DND-41 (cell line): Measurements from ENCODE around the gene FAF1.

Experiments
- ATAC-seq: fragments of 200-7000 bp; cut with Tn5 transposase; 3 replicates; pipeline ENCODE4 v1.9.1; 2021; ENCODE audit warnings: low read depth; ENCODE audit not compliant: insufficient read depth
- DNase-seq: peaks from one replicate; pipeline ENCODE4 v3.0.0-alpha.2; 2020
- H2AFZ ChIP-seq: 2 replicates; pipeline ENCODE4 v1.6.0; 2012; ENCODE audit warnings: low read depth, low read length
- H3K27ac ChIP-seq: 2 replicates; pipeline ENCODE4 v1.5.1; 2012; ENCODE audit warnings: low read length, inconsistent platforms
- H3K27me3 ChIP-seq: fragments of 200-600 bp; sonication (generic); 2 replicates; pipeline ENCODE4 v1.6.0; 2012; ENCODE audit warnings: low read length, mild to moderate bottlenecking, inconsistent platforms; ENCODE audit not compliant: insufficient read depth, poor library complexity
- H3K36me3 ChIP-seq: 2 replicates; pipeline ENCODE4 v1.5.1; 2012; ENCODE audit warnings: low read length, inconsistent platforms; ENCODE audit not compliant: insufficient read depth
- H3K4me1 ChIP-seq: 2 replicates; pipeline ENCODE4 v1.5.1; 2012; ENCODE audit warnings: mild to moderate bottlenecking, low read length; ENCODE audit not compliant: insufficient read depth
- H3K4me2 ChIP-seq: 2 replicates; pipeline ENCODE4 v1.6.0; 2012; ENCODE audit warnings: mild to moderate bottlenecking, moderate library complexity, low read length, inconsistent platforms; ENCODE audit not compliant: insufficient read depth
- H3K4me3 ChIP-seq, 2 experiments: fragments of 200-600 bp in 1 of 2; shearing (Covaris generic) in 1 of 2; 2 replicates each; pipeline ENCODE4 v1.5.1; 2012 to 2016; ENCODE audit warnings: inconsistent platforms in 2 of 2, low read length in 2 of 2, mild to moderate bottlenecking in 2 of 2, low read depth in 1 of 2, moderate library complexity in 1 of 2
- H3K79me2 ChIP-seq: 2 replicates; pipeline ENCODE4 v1.6.0; 2012; ENCODE audit warnings: low read length, inconsistent platforms; ENCODE audit not compliant: insufficient read depth
- H3K9ac ChIP-seq: 2 replicates; pipeline ENCODE4 v1.6.0; 2012; ENCODE audit warnings: low read depth, mild to moderate bottlenecking, inconsistent platforms, low read length, moderate library complexity
- H3K9me3 ChIP-seq: 2 replicates; pipeline ENCODE4 v1.5.1; 2012; ENCODE audit warnings: low read length, moderate library complexity, mild to moderate bottlenecking, inconsistent platforms; ENCODE audit not compliant: insufficient read depth, severe bottlenecking
- H4K20me1 ChIP-seq: 2 replicates; pipeline ENCODE4 v1.6.0; 2012; ENCODE audit warnings: low read length; ENCODE audit not compliant: insufficient read depth
- CTCF ChIP-seq: IDR thresholded peaks from 2 replicates; pipeline ENCODE4 v1.5.1; 2012; ENCODE audit warnings: borderline replicate concordance, low read length, moderate library complexity, mild to moderate bottlenecking; ENCODE audit not compliant: poor library complexity, severe bottlenecking; ENCODE audit errors: extremely low read depth
- EZH2 ChIP-seq: IDR thresholded peaks from 3 replicates; pipeline ENCODE4 v1.6.1; 2012; ENCODE audit warnings: borderline replicate concordance, low read depth, mild to moderate bottlenecking, moderate library complexity, low read length, inconsistent platforms; ENCODE audit not compliant: severe bottlenecking

FAF1 gene

GRCh38 chr1:50853325-50853724 lies 106.7 kb downstream of the FAF1 start:
- no peak for DNase-seq
- H2AFZ ChIP-seq = no peak overlapping the region
- no peak overlapping the region for H3K9ac ChIP-seq
- H3K4me1 ChIP-seq = no peaks in the 10 kb centered on the region
- peaks cover 73% of the 10 kb centered on the region for H3K79me2 ChIP-seq
- H4K20me1 ChIP-seq = no peaks in the 10 kb centered on the region
- no peak for ATAC-seq
- TF ChIP-seq CTCF (no peak), EZH2 (no peak)
- H3K36me3 ChIP-seq = peaks cover 16% of the 10 kb centered on the region; the same call in 1 of the 2 replicates
- H3K4me3 ChIP-seq = no peak overlapping the region
- H3K9me3 ChIP-seq = no peaks in the 10 kb centered on the region
- no peak overlapping the region for H3K27ac ChIP-seq
- H3K27me3 ChIP-seq = no peaks in the 10 kb centered on the region
- no peak overlapping the region for H3K4me2 ChIP-seq

GRCh38 chr1:50852889-50853288 lies 107.2 kb downstream of the FAF1 start:
- H3K27ac ChIP-seq = no peak overlapping the region
- H3K79me2 ChIP-seq = peaks cover 73% of the 10 kb centered on the region
- H3K4me3 ChIP-seq = no peak overlapping the region
- no peaks in the 10 kb centered on the region for H3K27me3 ChIP-seq
- ATAC-seq = no peak
- peaks cover under 1% of the 10 kb centered on the region for H3K9me3 ChIP-seq
- no peaks in the 10 kb centered on the region for H4K20me1 ChIP-seq
- H3K4me1 ChIP-seq = no peaks in the 10 kb centered on the region
- no peak overlapping the region for H3K9ac ChIP-seq
- H2AFZ ChIP-seq = no peak overlapping the region
- DNase-seq = no peak
- peaks cover 16% of the 10 kb centered on the region; the same call in 1 of the 2 replicates for H3K36me3 ChIP-seq
- no peak overlapping the region for H3K4me2 ChIP-seq
- TF ChIP-seq CTCF (no peak), EZH2 (no peak)

DNA sequence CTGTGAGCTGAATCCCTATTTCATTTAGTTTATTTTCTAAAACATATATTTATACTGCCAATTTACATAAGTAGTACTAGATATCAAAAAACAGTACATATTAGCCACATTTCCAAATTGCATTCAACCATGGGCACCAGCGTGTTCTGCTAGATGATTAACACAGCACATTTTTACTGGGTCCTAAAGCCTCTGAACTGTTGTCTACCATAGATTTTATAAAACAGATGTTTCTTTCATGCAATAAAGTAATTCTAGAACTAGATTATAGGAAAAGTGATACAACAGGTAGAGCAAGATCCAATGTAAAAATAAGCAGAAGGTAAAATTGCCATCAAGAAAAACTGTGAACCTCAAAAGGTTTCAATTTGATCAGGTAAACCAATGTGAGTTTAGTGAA lies 108.6 kb downstream of the FAF1 start:
- H3K9ac ChIP-seq = no peak overlapping the region
- H3K27ac ChIP-seq = no peak overlapping the region
- no peak for DNase-seq
- no peak overlapping the region for H2AFZ ChIP-seq
- ATAC-seq = no peak
- peaks cover 14% of the 10 kb centered on the region; the same call in 1 of the 2 replicates for H3K36me3 ChIP-seq
- H3K27me3 ChIP-seq = no peaks in the 10 kb centered on the region
- no peaks in the 10 kb centered on the region for H4K20me1 ChIP-seq
- peaks cover 74% of the 10 kb centered on the region for H3K79me2 ChIP-seq
- TF ChIP-seq CTCF (no peak), EZH2 (no peak)
- H3K9me3 ChIP-seq = peaks cover 3% of the 10 kb centered on the region
- H3K4me3 ChIP-seq = no peak overlapping the region
- H3K4me1 ChIP-seq = no peaks in the 10 kb centered on the region
- H3K4me2 ChIP-seq = no peak overlapping the region

DNA sequence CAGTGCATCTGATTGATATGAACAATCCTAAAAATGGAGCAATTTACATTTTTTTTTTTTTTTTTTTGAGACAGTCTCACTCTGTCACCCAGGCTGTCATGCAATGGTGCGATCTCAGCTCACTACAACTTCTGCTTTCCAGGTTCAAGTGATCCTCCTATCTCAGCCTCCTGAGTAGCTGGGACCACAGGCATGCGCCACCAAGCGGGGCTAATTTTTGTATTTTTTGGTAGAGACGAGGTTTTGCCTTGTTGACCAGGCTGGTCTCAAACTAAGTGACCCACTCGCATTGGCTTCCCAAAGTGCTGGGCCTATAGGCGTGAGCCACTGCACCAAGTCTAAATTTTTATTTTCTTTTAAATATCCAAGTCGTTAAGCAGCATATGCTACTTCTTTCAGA lies 109.0 kb downstream of the FAF1 start:
- Histone ChIP-seq H3K9ac (no peak overlapping the region), H4K20me1 (0 out of 2 replicates have a peak, but pooled peaks cover 3% of the 10 kb centered on the region), H3K79me2 (peaks cover 74% of the 10 kb centered on the region), H3K36me3 (peaks cover 14% of the 10 kb centered on the region; the same call in 1 of the 2 replicates), H2AFZ (no peak overlapping the region), H3K9me3 (peaks cover 3% of the 10 kb centered on the region), H3K4me1 (no peaks in the 10 kb centered on the region), H3K4me3 (no peak overlapping the region), H3K4me2 (no peak overlapping the region), H3K27me3 (no peaks in the 10 kb centered on the region), H3K27ac (no peak overlapping the region)
- TF ChIP-seq CTCF (no peak), EZH2 (no peak)
- ATAC-seq = no peak
- no peak for DNase-seq
